Left ventricle myocardium superior (tissue), 1 donor: Measurements from ENCODE around the gene HBG2. TPM values are rescaled to one million over a fixed set of nuclear protein-coding genes. Genes with fewer than 3 reads are reported as not detected.

Experiments used
- ATAC-seq: fragments of 200-7000 bp; cut with Tn5 transposase; one replicate; pipeline ENCODE4 v1.9.1; 2020; ENCODE audit warnings: mild to moderate bottlenecking, moderate library complexity
- DNase-seq: peaks from one replicate; pipeline ENCODE4 v3.0.0-alpha.2; 2020
- intact Hi-C: fragments of 100-400 bp; cut with micrococcal nuclease; formaldehyde crosslinking; loops from one replicate; pipeline ENCODE4 v1.11.0; 2022
- total RNA-seq: library from RNA; stranded (reverse); fragmentation: NEBNext Ultra II Directional; extraction: Animal tissue kit (Norgen Biotek cat#: 25700); gene quantifications from one replicate; pipeline ENCODE4 v1.2.1, GENCODE V29; 2021
- donor health status: DM: no; HTN: yes; CAD: no; lungs with severe emphysema.

HBG2 gene
- total RNA-seq, 1 donor from 2014 or later: not detected

DNA sequence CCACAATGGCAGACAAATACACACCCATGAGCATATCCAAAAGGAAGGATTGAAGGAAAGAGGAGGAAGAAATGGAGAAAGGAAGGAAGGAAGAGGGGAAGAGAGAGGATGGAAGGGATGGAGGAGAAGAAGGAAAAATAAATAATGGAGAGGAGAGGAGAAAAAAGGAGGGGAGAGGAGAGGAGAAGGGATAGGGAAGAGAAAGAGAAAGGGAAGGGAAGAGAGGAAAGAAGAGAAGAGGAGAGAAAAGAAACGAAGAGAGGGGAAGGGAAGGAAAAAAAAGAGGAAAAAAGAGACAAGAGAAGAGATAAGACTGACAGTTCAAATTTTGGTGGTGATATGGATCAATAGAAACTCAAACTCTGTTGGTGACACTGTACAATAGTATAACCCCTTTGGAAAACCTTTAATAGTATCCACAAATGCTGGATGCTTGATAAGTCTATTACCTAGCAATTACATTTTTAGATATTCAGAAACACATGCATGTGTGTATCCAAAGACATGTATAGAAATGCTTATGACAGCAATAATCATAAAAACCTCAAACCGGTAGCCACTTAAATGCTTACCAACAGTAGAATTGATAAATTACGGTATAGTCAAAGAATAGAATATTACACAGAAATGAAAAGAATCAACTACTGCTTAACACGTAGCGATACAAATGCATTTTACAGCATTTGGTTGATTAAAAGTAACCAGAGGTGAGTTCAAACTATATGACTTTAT, 19.1 kb downstream of the HBG2 start:
- ATAC-seq (no peak), DNase-seq (no peak)
- intact Hi-C loops: no loop called here

DNA sequence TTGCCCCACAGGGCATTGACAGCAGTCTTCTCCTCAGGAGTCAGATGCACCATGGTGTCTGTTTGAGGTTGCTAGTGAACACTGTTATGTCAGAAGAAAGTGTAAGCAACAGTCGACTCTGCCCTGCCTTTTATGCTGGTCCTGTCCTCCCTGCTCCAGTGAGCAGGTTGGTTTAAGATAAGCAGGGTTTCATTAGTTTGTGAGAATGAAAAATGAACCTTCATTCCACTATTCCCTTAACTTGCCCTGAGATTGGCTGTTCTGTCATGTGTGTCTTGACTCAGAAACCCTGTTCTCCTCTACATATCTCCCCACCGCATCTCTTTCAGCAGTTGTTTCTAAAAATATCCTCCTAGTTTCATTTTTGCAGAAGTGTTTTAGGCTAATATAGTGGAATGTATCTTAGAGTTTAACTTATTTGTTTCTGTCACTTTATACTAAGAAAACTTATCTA, 20.2 kb downstream of the HBG2 start, which contains the start of gene HBD:
Gene HBD (minus strand): TSS at position 103 of the 454 bp plus-strand sequence. CDS start 50 bp downstream, at position 53.
- DNase-seq: no peak
- intact Hi-C loops: no loop called here

DNA sequence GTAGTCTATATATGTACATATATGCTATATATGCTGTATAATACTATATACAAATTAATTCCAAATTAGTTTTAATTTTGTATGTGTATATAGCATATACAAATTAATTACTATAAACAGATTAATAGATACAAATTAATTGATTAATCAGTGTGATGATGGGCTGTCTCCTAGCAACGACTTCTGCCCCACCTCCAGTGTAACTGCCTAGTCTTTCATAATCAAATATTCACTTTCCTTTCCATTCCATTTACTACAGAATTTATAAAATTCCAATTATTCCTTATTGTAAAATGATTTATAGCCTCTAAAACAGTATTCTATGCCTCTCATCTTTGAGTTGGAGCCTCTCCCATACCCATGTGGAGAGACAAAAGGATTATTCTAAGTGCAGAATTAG, 21.3 kb downstream of the HBG2 start:
- no peak for DNase-seq
- intact Hi-C loops: no loop called here
- no peak for ATAC-seq

More for the DNA sequence above, 20.2 kb downstream of the HBG2 start, which contains the start of gene HBD:
- ATAC-seq: no peak

DNA sequence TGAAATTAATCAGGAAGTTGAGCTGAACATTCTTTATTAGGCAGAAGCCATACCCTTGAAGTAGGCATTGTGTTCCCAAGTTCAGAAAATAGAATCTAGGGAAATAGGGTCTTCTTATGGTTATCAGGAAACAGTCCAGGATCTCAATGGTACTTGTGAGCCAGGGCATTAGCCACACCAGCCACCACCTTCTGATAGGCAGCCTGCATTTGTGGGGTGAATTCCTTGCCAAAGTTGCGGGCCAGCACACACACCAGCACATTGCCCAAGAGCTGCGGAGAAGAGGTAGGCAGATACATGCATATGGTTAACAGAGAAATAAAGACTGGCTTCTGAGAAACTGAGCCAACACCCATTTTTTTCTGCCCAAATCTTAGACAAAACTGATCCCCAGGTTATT, 21.8 kb downstream of the HBG2 start:
- no peak for ATAC-seq
- intact Hi-C loops: no loop called here
- no peak for DNase-seq

DNA sequence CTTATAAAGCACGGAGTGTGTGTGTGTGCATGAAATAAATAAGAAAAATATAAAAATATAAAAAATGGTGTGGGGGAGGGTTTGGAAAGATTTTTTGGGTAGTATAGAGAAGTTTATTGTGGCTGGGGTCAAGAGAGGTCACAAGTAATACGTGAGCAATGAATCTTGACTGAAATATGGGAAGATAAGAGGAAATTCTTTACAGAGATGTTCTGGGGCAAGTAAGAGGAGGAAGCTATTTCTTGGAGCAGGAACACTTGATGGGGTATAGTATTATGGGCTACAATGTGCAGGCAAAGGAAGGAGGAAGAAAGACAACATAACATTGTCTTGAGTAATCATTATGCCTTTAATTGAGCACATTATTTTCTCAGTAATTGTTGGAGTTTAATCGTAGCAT, 22.4 kb downstream of the HBG2 start:
- ATAC-seq: no peak
- intact Hi-C loops: no loop called here
- DNase-seq: no peak

DNA sequence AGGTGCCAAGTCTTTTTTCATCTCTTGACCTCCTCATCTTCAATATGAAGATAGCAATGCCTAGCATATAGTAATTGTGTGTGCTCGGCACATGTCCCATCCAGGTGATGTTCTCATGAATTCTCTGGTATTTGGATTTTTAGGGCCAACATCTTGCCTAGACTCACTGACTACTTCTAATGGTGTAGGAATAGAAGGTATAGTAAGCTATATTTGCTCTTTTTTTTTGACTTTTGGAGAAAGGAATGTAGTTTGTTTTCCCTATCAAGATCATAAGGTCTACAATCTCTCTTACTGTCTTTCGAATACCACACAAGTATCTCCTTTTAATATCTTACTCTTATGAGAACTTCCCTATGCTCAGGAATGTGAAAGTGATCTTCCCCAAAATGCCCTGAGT, 23.5 kb downstream of the HBG2 start:
- intact Hi-C loops: no loop called here
- DNase-seq: no peak
- ATAC-seq: no peak

DNA sequence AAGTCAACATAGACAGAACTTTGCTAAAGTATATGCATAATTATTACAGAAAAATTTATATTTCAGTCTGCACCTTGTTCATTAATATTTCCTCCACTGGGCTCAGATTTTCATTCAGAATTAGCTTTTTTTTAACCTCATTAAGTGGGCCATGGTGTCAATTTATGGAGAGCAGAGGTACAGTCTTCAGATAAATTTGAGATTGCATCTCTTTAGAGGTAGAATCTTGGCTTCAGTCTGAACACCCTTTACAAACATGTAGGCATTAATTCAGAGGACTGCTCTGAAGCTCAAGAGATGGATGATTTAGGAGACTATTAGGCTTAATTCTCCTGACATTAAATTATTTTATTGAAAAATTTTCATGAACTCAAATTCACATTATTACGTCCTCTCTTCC, 24.3 kb downstream of the HBG2 start:
- intact Hi-C loops: no loop called here
- no peak for ATAC-seq
- DNase-seq: no peak

DNA sequence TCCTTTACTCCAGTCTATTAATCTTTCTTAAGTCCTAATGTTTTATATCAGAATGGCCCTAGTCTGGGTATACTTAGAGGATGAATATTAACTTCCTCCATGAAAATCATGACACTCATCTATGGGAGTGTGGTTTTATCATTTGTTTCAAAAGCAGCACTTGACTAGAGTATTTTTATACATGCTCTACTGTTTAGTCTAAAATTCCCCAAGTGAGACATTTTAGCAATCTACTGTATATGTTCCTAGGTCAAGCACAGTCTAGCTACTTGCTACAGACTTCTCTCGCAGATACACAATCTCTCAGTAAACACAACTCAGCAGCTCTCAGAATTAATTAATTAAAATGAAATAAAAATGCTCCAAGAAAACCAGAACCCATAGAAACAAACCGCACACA, 24.8 kb downstream of the HBG2 start:
- intact Hi-C loops: no loop called here
- DNase-seq: no peak
- ATAC-seq: no peak

DNA sequence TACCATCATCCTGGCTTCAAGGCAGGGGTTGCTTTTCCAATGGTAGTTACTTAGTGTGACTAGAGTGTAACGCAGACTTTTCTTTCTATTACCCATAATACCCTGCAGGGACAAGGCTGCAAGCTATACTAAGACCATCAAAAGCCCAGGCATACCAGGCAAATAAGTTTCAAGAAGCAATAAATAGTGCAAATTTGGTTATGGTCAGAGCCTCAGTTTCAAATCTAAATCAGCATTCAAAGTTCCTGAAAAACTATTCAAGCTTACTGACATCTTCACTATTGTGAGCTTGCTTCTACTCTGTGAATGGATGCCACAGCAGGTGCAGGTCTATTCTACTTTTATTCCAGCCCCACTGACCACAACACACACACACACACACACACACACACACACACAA, 25.2 kb downstream of the HBG2 start:
- no peak for DNase-seq
- ATAC-seq: no peak
- intact Hi-C loops: no loop called here

DNA sequence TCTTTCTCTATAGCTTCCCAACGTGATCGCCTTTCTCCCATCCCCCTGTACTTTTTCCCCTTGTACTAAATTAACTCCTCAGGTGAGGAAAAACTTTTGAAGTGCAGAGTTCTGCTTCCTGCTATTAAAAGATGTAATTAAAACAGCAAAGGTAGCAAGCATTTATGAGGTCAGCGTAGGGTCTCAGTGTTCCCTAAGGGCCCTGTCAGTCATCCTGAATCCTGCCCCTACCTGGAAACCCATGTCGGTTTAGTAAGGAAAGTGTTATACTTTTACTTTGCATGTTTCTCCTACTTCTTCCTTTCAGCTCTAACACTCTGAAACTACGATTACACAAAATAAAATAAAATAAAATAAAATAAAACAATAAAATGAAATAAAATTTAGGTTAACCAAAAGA, 26.5 kb downstream of the HBG2 start:
- no peak for ATAC-seq
- intact Hi-C loops: no loop called here
- no peak for DNase-seq

DNA sequence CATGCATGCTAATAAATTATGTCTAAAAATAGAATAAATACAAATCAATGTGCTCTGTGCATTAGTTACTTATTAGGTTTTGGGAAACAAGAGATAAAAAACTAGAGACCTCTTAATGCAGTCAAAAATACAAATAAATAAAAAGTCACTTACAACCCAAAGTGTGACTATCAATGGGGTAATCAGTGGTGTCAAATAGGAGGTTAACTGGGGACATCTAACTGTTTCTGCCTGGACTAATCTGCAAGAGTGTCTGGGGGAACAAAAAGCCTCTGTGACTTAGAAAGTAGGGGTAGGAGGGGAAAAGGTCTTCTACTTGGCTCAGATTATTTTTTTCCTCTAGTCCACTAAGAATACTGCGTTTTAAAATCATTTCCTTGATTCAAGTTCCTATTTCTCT, 26.9 kb downstream of the HBG2 start:
- intact Hi-C loops: no loop called here
- DNase-seq (no peak), ATAC-seq (no peak)

DNA sequence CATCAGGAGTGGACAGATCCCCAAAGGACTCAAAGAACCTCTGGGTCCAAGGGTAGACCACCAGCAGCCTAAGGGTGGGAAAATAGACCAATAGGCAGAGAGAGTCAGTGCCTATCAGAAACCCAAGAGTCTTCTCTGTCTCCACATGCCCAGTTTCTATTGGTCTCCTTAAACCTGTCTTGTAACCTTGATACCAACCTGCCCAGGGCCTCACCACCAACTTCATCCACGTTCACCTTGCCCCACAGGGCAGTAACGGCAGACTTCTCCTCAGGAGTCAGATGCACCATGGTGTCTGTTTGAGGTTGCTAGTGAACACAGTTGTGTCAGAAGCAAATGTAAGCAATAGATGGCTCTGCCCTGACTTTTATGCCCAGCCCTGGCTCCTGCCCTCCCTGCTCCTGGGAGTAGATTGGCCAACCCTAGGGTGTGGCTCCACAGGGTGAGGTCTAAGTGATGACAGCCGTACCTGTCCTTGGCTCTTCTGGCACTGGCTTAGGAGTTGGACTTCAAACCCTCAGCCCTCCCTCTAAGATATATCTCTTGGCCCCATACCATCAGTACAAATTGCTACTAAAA, 27.8 kb downstream of the HBG2 start, which contains the start of gene HBB:
Gene HBB (minus strand): TSS at position 340 of the 579 bp plus-strand sequence. CDS start 50 bp downstream, at position 290.
- intact Hi-C loops: no loop called here
- DNase-seq (no peak), ATAC-seq (no peak)

DNA sequence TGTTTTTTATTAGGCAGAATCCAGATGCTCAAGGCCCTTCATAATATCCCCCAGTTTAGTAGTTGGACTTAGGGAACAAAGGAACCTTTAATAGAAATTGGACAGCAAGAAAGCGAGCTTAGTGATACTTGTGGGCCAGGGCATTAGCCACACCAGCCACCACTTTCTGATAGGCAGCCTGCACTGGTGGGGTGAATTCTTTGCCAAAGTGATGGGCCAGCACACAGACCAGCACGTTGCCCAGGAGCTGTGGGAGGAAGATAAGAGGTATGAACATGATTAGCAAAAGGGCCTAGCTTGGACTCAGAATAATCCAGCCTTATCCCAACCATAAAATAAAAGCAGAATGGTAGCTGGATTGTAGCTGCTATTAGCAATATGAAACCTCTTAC, 29.1 kb downstream of the HBG2 start:
- no peak for DNase-seq
- no peak for ATAC-seq
- intact Hi-C loops: no loop called here

DNA sequence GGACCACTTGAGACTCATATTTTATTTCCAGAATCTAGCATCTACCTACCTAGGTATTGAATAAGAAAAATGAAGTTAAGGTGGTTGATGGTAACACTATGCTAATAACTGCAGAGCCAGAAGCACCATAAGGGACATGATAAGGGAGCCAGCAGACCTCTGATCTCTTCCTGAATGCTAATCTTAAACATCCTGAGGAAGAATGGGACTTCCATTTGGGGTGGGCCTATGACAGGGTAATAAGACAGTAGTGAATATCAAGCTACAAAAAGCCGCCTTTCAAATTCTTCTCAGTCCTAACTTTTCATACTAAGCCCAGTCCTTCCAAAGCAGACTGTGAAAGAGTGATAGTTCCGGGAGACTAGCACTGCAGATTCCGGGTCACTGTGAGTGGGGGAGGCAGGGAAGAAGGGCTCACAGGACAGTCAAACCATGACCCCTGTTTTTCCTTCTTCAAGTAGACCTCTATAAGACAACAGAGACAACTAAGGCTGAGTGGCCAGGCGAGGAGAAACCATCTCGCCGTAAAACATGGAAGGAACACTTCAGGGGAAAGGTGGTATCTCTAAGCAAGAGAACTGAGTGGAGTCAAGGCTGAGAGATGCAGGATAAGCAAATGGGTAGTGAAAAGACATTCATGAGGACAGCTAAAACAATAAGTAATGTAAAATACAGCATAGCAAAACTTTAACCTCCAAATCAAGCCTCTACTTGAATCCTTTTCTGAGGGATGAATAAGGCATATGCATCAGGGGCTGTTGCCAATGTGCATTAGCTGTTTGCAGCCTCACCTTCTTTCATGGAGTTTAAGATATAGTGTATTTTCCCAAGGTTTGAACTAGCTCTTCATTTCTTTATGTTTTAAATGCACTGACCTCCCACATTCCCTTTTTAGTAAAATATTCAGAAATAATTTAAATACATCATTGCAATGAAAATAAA, 29.8 kb downstream of the HBG2 start:
- DNase-seq (no peak), ATAC-seq (no peak)
- intact Hi-C loops: no loop called here

DNA sequence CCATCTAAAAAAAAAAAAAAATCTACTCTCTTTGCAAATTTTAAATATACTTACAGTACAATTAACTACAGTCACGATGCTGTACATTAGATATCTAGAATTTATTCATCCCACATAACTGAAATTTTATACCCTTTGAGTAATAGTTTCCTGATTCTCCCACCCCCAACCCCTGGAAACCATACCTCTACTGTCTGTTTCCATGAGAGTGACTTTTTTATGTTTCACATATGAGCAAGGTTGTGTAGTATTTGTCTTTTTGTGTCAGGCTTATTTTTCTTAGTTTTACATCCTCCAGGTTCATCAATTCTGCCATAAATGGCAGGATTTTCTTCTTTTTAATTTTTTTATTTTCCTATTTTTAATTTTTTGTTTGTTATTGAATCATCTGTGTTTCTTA, 30.9 kb downstream of the HBG2 start:
- ATAC-seq: no peak
- intact Hi-C loops: no loop called here
- no peak for DNase-seq

DNA sequence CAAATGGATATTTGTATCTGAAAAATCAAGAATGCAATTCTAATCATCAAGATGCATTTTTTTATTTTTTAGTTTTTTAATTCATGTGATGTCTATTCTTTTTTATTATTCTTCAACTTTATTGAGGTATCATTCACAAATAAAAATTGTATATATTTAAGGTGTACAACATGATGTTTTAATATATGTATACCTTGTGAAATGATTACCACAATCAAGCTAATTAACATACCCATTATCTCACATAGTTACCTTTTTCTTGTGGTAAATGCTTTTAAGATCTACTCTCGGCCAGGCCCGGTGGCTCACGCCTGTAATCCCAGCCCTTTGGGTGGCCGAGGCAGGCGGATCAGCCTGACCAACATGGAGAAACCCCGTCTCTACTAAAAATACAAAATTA, 31.4 kb downstream of the HBG2 start:
- no peak for ATAC-seq
- no peak for DNase-seq
- intact Hi-C loops: no loop called here

DNA sequence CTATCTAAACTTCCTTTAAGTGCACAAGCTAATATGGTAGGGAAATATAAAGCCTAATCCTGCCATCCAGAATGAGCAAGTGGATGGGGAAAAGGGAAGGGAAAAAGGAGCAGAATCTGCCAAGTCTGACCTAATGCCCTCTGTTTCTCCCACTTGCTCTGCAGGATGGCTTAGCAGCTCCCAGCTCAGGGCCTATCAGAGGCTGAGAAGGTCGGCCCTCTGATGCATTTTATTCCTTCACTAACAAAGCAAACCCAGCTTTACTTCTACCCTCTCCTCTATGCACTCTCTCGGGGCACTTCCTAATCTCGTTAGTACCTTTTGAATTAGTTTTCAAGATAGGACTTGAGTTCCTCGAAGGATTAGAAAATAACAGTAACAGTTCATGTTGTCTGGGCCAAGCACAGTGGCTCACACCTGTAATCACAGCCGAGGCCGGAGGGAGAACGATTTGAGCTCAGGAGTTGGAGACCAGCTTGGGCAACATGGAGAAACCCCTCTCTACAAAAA, 44.1 kb downstream of the HBG2 start:
- intact Hi-C loops: no loop called here
- DNase-seq (no peak), ATAC-seq (no peak)

DNA sequence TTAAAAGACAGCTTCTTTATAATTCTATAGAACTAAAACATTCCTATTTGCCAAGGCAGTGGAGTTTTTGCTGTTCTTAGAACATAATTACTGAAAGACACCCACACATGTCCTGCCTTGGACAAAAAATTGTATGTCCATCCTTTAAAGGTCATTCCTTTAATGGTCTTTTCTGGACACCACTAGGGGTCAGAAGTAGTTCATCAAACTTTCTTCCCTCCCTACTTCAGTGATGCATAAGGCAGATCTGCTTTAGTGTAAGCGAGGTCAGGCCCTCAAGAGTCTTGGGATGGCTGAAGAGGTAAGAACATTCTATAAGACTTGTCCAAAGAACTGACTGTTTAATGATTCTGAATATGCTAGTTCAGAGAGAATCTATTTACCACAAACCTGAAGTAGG, 49.8 kb downstream of the HBG2 start:
- intact Hi-C loops: no loop called here
- ATAC-seq: no peak

DNA sequence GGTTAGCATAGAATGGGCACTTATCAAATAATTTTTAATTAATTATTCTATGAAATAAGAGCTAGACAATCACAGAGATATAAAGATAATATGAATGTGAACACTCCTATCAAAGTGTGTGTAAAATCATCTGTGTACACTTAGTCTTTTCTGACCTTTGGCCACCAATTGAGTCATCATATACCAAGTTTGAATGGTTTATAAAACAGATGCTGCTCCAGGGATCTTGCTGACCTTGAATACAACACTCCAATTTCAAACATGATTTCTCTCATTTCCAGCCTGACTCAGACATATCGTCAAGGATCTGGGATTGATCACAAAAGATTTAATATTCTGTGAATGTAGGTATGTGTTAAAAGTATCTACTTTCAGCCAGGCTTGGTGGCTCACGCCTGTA, 51.2 kb downstream of the HBG2 start:
- intact Hi-C loops: no loop called here
- no peak for ATAC-seq
- no peak for DNase-seq

More for the DNA sequence above, 49.8 kb downstream of the HBG2 start:
- no peak for DNase-seq
